HG03139 (cell line): ENCODE results near the gene KCTD12.

Experiments
- ATAC-seq: cut with Tn5 transposase; IDR thresholded peaks from one replicate; pipeline ENCODE4 v1.9.1; 2021; ENCODE audit not compliant: unreplicated experiment

KCTD12 gene

DNA sequence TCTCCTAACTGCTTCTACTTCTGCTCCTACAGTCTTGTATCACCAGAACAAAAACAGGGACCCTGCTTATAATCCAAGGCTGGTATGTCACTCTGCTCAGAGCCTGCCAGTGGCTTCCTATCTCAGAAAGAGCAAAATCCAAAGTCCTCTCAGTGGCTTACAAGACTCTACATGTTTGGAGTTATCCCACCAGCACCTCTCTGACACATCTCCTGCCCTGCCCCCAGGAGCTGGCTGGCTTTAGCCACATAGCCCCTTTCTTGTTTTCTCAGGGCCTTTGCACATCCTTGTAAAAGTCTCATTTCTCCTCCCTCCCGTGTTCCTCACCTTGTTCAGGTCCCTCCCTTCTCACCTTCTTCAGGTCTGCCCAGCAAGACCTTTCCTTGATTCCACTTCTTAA lies 2.2 kb upstream of the KCTD12 start:
- no peak for ATAC-seq

DNA sequence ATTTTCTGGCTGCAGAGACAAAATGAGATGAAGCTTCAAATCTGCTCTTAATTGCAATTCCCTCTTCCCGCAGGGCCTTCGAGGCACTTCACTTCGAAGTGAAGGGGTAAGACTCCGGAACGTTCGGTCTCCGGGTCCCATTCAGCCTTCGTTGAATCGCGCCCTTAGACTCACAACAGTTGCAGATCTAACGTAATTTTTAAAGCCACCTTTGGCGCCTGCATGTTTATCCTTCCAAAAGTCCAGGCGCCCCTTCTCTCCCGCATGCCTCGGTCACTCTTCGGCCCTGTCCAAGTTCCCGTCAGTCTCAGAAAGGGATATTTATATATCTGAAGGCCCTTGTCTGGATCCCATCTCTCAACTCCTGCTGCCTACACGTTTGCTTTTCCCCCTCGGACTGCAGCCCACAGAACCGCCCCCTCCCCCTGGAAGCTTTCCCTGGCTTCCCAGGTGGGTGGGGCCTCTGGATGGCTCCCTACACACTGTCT lies 915 bp upstream of the KCTD12 start:
- ATAC-seq = no peak

DNA sequence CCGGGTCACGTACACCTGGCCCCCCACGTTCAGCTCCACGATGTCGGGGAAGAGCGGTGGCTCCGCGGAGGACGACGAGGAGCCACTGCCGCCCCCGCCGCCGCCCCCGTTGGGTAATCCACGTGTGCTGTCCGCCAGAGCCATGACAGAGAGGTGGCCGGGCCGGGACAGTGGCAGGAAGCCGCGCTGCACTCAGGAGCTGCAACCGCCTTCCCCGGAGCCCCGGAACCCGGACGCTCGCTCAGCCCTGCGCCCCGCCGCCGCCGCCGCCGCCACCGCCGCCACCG lies 257 bp downstream of the KCTD12 start:
- peak; percentile 24 for ATAC-seq

DNA sequence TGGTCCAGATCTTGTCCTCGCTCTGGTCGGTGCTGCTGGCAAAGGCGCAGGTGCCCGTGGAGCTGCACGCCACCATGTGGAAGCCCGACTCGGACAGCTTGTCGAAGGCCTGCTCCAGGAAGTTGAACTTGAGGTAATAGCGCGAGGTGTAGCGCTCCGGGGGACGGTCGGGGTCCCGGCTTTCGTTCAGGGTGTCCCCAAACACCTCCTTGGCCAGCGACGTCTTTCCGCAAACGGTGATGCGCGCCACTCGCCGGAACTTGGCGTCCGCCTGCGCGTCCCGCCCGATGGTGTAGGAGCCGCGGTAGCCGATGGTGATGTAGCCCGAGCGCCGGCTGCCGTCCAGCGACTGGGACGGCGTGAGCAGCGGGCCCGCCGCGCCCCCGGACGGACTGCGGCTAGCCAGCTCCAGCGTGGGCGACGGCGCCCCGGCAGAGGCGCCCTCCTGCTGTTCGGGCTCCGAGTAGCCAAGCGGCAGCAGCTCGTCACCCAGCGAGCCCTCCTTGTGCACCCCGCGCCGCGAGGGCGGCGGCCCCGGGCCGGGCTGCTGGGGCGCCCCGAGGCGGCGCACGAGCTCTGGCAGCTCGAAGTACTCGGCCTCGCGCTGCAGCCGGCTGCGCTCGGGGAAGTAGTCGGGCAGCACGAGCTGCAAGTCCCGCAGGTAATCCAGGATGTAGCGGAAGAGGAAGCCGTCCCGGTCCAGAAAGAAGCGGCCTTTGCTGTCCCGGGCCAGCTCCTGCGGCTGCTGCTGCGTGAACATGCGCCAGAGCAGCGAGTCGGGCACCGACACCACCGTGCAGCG lies 801 bp downstream of the KCTD12 start:
- ATAC-seq = peak; percentile 39

DNA sequence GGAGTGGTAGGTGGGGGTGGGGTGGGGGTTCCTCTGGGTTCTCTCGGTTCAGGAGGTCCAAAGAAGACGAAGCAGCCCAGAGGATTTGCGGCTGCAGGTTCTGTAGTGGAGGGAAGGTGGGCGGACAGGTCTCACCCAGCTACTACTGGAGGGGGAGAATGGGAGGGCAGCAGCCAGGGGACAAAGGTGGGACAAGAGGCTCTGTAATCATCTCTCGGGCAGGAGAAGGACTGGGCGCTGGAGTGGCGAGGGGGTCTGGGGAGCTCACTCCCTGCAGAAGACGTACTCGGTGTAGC lies 1.4 kb downstream of the KCTD12 start:
- no peak for ATAC-seq

DNA sequence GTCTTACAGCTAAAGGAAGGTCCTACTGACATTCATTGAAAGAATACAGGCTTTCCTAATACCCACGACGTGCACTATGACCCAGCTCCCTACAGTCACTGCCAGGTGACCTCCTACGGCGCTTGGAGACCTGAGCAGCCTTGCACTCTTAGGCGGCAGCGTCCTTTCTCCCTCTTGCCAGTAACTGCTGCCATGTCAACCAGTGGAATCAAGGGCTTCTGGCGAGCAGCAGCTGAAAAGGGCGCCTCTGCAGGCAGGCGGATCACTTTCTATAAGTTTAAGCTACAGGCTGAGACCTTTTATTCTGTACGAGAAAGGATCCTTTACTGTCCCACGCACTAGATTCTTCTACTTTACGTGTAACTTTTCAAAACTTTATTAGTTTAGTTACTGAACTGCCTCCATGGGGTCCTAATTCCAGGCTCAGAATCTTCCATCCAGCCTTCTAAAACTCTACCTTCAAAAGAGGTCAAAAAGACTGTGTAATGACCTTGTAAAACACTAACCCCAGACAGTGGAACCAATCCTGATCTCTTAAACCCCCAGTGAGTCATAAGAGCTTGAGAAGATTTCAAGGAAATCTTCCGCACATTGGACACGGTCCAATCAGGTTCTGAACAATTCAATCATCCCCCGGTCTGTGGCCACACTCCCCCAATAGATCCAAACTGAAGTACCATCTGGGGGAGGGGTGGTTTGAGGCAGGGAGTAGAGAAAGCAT lies 1.9 kb downstream of the KCTD12 start:
- ATAC-seq = no peak

DNA sequence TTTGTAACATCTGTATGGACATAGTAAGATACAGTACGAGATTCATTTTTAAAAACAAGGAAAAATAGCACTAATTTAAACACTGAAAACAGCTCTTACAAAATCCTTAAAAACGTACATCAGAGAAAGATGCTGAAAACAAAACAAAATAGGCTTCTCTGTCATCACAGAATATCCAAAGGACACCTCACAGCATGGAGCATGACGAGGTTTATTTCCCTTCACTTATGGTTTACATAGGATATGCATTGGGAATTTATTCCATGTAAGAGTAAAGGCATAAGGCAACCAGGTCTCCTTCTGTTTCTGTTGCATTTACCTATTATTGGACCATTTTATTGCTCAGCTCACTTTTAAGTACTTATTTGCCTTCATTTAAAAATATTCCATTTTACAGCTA lies 3.0 kb downstream of the KCTD12 start:
- ATAC-seq = no peak

DNA sequence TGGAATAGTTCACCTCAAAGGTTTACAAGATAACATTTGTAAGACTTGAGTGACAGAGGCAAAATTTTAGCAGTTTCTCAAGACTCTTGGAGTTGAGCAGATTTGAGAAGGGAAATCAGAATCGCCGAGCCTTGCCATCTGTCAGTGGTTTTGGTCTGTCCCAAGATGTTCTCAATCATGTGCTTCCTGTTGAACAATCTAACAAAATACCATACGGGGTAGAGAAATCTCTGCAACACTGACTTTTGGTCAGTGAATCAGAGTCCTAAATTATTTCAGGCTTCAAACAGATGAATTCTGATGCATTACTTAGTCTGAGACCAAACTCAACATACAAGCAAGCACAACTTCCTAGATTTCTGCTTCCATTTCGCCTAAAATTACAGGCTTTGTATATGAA lies 3.8 kb downstream of the KCTD12 start:
- no peak for ATAC-seq

DNA sequence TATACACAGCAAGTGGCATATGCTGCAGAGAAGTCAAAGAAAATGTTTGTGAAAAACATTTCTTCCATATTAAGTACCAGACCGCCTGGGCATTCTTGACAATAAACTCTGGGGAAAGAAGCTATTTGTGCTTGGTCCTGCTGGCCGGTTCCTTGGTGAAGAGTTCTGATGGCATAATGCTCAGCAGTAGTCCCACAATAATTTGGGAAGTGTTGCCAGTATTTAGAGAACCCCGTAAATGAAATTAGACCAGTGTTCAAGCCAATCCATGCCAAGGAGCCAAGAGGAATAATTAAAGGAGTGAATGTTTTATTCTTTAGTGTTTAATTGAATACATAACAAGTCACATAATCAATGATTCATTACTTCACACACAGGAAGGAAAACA lies 6.3 kb downstream of the KCTD12 start:
- ATAC-seq = no peak

DNA sequence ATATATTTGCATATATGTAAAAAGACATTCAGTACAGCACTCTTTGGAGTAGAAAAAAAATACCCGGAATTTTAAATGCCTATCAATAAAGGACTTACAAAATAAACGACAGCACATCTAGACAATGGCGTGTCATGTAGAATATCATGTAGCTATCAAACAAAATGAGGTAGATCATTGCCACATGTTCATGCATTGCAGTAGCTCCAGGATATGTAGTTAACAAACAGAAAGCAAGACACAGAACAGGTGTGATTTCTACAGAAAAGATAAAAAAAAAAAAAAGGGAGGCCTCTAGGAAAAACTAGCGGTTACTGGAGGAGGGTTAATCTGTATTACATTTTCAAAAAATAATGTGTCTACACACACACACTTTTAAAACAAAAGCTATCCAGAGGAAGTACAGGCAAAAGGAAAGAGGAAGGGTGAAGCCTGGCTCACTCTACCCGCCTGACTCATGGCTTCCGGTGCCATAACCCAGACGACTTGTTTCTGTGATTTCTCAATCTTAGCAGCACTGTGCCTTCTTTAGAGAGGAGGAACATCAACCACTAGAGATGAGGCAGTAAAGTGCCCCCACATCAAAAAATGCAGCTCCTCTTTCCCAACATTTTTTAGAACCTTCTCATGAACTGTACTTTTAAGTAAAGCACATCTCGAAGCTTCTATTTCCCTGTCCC lies 6.9 kb downstream of the KCTD12 start:
- peak; percentile 97 for ATAC-seq

DNA sequence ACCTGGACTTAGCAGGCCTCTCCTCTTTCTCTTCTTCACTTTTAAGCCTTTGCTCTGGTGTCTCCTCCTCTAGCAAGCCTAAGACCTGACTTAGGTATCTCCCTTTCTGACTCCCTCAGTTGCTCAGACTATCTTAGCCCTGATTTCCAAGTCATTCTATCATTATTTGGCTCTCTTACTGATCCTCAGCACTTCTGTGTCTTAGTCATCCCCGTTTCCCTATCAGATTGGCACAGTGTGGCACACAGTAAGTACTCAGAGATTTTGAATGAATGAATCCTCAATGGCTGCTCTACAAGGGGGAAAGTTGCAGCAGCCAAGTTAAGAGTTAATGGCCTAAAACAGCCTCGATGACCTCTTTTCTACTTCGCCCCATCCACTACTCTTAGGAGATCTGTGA lies 8.2 kb downstream of the KCTD12 start:
- ATAC-seq = no peak

DNA sequence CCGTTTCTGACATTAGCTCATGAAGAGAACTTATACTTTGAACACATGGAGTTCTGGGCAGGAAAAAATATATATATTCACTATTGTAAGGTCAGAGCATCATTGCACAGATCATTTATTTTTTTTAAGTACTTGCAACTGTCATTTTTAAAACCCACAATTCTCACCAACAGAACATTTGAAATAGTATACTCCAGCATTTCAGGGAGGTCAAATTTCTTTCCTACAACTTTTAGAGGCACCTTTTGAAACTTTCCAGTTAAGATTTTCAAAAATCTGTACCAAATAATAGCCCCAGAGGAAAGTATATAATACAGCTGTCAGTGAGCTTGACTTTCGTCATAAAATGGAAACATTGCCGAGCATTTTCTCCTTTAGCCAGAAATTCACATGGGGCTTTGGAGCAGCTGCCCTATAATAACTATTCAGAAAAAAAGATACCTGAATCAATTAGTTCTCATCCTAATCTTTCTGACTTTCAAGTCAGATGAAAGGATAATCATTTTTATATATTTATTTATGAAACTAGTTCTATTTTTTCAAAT lies 10.9 kb downstream of the KCTD12 start:
- no peak for ATAC-seq

DNA sequence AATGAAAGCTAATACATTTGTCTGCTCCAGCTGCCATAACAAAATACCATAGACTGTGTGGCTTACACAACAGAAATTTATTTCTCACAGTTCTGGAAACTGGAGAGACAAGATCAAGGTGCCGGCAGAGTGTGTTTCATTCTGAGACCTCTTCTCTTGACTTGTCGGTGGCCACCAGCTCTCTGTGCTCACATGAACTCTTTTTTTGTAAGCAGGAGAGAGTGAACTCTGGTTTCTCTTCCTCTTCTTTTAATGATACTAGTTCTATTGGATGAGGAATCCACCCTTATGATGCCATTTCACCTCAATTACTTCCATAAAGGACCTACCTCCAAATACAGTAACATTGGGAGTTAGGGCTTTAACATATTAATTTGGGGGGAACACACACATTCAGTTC lies 11.7 kb downstream of the KCTD12 start:
- ATAC-seq = peak; percentile 50

DNA sequence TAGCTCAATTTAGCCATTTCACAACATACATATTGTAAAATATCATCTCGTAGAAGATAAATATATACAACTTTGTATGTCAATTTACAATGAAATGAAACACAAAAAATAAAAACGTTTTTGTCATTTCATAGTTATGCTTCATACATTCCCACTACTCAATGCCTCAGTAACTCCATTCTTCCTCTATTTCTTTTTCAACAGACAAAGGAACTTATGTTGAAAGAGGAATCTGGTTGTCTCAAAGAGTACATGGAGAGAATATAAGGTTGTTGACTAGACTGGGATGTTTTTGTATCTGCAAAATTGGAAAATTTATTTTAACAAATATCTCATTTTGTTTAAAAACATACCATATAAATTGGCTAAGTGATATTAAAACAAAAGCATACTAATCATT lies 12.8 kb downstream of the KCTD12 start:
- no peak for ATAC-seq

DNA sequence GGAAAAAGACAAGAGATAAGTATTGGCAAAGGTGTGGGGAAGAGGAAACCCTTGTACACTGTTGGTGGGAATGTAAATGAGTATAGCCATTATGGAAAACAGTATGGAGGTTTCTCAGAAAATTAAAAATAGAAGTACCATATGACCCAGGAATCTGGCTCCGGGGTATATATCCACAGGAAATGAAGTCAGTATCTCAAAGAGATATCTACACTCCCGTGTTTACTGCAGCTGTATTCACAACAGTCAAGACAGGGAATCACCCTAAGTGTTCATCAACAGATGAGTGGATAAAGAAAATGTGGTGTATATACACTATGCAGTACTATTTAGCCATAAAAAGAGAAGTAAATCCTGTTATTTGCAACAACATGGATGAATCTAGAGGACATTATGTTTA lies 13.5 kb downstream of the KCTD12 start:
- no peak for ATAC-seq

DNA sequence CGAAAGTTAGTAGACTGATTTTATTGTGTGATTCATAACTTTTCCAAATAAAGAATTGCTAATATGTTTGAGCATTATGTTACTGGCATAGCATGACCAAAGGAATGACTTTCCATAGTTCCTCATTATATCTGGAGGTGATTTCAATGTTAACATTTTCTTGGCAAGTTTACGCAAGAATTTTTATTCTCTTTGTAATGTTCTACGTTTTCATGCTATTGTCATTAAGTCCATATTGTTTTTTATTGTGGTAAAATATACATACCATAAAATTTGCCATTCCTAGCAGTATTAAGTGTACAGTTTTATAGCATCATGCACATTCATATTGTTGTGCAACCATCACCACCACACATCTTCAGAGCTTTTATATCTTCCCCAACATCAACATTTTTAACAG lies 14.8 kb downstream of the KCTD12 start:
- ATAC-seq = no peak

DNA sequence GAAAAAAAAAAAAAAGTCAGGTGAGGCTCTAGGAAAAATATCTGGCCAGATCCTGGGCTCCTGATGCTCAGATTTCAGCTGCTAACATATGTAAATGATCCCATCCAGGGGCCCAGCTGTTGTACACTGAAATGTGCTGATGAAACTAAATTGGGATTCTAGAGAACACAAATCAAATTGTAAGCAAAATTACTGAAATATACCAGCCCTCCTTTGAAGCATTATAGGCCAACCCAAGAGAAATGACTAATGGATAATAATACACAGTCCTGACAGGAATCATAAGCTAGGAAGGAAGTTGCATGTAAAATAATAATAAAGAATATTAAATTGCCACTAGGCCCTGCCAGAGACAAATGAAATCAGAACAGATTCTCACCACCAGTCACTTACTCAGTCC lies 17.8 kb downstream of the KCTD12 start:
- no peak for ATAC-seq

DNA sequence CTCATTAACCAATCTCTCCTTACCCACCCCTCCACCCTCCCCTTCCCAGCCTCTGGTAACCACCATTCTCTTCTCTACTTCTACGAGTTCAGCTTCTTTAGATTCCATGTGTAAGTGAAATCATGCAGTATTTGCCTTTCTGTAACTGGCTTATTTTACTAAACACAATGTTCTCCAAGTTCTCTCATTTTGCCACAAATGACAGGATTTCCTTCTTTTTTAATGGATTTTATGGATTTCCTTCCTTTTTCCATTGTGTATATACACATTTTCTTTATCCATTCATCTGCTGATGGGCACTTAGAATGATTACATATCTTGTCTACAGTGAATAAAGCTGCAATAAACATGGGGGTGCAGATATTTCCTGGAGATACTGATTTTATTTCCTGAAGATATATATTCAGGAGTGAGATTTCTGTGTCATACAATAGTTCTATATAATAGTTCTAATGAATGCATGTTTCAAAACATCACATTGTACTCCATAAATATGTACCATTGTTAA lies 20.2 kb downstream of the KCTD12 start:
- ATAC-seq = no peak

DNA sequence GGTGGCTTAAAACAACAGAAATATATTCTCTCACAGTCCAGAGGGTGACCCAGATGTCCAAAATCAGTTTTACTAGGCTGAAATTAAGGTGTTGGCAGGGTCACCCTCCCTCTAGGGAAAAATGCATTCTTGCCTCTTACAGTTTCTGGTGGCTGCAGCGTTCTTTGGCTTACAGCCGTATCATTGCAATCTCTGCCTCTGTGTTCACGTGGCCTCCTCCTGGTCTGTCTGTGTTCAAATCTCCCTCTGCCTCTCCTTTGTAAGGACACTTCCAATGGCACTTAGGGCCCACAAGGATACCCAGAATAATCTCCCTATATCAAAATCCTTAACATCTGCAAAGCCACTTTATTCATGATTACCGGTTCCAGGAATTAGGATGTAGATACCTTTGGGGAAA lies 21.1 kb downstream of the KCTD12 start:
- ATAC-seq = no peak

DNA sequence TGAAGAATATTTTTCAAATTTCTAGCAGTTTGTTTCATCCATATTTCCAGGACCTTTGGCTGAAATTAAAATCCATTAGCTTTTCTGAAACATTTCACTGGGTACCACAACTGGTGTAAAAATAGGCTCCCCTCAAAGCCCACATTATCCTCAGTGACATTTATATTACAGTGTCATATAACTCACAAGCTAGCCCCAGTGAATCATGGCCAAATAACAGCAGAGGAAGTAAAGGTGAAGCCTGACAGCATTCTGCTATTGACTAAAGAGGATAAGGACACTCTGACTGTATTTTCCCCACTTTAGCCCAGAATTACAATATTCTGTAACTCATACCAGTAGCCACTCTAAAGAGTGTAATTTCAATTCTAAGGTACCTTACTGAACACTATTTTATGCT lies 21.9 kb downstream of the KCTD12 start:
- ATAC-seq = no peak

DNA sequence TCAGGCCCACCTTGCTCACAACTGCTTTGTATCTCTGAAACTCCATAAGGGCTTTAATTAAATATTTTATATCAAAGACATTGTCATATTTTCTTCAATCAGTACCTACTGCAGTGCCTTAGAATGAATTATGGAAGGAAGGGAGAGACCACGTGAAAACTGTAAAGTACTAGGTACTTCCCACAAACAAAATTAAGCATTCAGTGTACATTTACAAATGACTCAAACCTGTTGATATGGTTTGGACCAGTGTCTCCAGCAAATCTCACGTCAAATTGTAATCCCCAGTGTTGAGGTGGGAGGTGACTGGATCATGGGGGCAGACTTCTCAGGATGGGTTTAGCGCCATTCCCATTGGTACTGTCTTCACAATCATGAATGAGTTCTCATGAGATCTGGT lies 23.2 kb downstream of the KCTD12 start:
- no peak for ATAC-seq

DNA sequence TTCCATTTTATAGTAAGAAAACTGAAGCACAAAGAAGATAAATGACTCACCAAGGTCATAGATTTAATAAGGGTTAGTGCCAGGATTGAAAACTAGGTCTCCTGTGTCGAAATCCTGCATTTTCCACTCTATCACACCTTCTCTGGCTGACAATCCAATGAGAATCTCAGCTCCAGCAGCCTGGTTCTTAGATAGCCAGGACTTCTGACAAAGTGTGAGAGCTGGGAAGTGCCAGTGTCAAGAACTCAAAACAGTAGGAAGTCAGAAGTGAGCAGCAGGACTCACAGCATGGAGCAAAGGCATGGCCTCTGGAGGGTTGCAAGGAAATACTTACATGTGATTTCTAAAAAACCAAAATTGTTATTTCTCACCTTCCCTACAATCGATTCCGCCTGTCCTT lies 24.3 kb downstream of the KCTD12 start:
- ATAC-seq = no peak
